ENCODE measurements around the gene RHOBTB1.
"Not testable (repeated sequence)": the region's sequence is repeated elsewhere in the genome, so short reads cannot be mapped to it uniquely, and the experiment has no call there.

The RHOBTB1 gene

DNA sequence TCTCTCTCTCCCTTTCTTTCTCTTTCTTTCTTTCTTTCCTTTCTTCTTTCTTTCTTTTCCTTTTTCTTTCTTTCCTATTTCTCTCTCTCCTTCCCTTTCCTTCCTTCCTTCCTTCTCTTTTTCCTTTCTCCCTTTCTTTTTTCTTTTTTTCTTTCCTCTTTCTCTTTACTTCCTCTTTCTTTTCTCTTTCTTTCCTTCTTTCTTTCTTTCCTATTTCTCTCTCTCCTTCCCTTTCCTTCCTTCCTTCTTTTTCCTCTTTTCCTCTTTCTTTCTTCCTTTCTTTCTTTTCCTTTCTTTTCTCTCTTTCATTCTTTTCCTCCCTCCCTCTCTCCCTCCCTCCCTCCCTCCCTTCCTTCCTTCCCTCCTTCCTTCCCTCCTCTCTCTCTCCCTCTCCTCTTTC lies 81.5 kb downstream of the RHOBTB1 start:
- no peak for DNase-seq

DNA sequence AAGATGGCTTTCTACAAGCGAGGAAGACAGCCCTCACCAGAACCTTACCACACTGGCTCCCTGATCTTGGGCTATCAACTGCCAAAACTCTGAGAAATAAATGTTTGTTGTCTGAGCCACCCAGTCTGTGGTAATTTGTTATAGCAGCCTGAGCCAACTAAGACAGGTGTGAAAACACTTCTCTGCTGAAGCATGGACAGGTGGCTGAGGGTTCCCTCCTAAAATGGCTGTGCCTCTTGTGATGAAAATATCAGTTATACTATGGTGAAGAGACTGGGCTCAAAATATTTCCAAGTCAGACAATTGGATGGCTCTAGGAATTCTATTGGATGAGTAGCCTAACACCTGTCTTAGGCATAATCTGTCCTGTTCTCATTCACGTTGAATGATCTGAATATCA lies 87.6 kb downstream of the RHOBTB1 start:
- DNase-seq, result no peak

DNA sequence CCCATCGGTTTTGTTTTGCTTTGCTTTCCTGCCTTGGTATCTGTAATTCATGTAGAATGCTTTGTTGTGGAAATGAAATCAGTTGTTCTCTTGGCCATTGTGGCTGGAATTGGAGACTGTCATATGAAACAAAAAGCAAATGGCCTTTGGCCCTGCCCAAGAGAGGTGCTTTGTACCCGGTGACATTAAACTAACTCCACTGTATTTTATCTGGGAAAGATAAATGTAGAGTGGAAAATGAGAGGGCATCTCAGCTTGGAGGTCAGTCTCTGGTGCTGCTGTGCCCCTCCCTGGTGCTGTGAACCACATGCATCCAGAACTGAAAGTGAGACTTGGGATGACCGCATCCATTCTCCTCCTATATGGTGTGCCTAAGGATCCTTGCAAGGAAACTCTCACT lies 90.3 kb downstream of the RHOBTB1 start:
- DNase-seq, result no peak

DNA sequence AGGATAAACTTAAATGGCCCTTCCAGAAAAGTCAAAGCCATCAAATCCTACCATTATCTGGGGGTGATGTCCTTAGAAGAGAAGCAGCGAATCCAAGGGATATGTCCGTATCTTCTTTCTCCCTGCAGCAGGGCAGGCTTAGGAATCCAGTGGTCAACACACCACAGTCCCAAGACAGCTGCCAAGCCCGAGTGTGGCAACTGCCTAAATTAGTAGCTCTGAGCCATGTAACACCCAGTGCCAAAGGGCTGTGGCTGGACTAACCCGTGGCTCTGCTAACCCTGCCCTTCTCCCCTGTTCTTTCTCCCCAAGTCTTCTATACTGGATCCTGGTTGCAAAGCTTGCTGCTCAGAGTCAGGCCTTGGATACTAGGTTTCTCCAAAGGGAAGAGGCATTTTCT lies 90.9 kb downstream of the RHOBTB1 start:
- no peak for DNase-seq

DNA sequence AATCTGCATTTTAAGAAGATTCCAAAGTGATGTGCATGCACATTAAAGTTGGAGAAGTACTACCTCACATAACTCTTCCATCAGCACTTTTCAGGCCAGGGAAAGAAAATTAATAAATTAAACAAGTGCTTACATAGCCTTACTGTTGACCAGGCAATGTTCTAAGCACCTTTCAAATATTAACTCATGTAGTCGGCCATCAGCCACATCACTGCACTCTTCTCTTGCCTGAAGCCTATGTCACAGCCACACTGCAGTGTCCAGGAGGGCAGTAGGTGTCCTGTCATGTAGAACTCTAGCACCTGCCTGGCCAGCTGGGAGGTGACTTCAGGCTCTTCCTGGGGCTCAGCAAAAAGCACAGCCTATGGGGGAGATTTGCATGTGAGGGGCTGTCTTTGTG lies 94.2 kb downstream of the RHOBTB1 start:
- DNase-seq, result no peak

DNA sequence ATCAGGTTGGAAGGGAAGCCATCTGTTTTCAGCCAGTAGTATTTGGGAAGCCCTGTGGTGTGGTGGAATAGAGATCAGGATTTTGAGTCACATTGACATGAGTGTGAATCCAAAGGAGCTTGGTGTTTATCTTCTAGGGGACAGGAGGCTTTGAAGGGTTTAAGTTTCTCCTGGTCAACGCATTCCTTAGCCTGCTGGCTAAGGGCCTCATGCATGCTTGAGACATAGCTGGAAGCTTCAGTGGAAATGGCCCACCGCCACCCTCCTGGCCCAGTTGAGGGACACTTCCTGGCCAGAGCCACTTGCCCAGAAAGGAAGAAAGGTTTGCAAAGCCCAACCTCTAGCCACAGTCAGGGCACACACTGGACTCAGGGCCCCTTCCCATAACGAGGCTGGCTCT lies 94.8 kb downstream of the RHOBTB1 start:
- no peak for DNase-seq

DNA sequence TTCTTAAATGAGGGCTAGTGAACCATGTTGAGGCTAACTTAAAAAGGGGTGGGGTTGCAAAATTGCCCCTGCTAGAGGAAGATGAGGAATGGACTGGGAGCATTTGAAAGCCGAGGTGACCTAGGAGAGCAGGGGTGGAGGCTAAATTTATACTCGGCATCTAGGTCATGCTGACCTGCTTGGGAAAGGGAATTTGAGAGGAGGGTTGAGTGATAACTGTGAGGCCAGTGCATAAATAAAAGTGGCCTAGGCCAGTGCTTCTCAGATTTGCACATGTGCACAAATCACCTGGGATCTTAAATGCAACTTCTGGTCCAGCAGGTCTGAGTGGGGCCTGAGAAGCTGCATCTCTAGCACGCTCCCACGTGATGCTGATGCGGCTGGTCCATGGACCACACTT lies 95.3 kb downstream of the RHOBTB1 start:
- no peak for DNase-seq

DNA sequence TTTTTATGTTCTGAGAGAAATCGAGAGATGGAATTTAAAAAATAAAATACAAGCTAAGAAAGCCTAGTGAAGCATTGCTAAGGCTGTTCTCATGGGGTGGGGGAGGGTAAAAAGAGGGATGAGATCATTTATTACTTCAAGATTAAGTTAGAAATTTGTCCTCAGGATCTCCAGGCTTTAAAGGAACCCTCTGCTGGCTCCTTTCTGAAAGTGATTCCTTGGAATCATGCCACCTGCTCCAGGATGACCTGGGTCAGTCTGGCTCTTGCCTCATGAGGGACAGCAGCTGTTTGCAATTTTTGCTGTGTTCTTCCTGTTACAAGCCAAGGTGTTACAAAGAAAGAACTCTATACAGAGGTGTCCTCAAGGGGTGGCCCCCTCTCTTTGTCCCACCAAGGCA lies 95.9 kb downstream of the RHOBTB1 start:
- DNase-seq, result no peak

DNA sequence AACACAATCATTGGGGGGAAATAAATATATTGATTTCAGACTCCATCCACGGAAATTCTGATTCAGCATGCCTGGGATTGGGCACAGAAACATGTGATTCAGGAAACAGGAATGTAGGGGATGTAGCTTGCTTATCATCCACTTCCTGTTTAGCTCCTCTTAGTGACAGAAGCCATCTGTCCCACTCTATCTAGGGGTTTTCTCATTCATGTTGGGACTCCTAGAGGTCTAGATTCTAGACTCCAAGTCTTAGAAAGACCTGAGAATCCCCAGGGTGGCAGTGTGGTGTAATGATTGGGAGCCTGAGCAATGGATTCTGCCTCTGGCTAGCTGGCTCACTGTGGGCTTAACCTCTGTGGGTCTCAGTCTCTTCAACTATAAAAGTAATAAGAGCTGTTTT lies 97.8 kb downstream of the RHOBTB1 start:
- peak; percentile 24 for DNase-seq

DNA sequence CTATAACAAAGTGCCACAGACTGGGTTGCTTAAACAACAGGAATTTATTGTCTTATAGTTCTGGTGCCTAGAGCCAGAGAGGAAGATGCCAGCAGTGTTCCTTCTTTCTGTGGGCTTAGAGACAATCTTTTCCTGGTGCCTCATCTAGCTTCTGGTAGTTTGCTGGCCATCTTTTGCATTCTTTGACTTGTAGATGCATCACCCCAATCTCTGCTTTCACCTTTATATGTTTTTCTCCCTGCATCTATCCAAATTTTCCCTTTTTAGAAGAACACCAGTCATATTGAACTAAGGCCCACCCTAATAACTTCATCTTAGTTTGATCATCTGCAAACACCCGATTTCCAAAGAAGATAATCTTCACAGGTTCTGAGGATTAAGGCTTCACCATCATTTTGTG lies 98.9 kb downstream of the RHOBTB1 start:
- no peak for DNase-seq

DNA sequence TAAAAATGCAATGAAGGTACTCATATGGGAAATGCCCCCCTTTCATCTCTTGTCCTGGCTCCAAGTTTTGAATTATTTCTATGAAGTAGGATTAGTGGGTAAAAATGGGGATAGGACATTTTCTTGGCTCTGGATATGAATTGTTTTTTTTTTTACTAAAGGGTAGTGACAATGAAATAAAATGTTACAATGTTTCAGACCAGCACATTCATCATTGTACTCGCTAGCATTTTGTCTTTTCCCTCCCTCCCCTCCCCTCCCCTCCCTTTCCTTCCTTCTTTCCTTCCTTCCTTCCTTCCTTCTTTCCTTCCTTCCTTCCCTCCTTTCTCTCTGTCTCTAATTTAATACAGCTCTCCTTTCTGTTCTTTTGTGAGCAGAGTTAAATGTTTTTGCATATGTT lies 101.3 kb downstream of the RHOBTB1 start:
- no peak for DNase-seq

DNA sequence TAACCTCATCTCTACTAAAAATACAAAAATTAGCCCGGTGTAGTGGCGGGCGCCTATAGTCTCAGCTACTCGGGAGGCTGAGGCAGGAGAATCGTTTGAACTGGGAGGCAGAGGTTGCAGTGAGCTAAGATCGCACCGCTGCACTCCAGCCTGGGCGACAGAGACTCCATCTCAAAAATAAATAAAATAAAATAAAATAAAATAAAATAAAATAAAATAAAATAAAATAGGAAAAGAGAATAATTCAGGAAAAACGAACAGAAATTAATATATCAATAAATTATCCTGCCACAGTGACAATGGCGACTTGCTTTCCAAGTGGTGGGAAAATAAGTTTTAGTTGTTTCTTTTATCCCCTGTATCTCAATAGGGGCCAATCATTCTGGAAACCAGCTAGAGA lies 102.8 kb downstream of the RHOBTB1 start:
- DNase-seq, result not testable (repeated sequence)

DNA sequence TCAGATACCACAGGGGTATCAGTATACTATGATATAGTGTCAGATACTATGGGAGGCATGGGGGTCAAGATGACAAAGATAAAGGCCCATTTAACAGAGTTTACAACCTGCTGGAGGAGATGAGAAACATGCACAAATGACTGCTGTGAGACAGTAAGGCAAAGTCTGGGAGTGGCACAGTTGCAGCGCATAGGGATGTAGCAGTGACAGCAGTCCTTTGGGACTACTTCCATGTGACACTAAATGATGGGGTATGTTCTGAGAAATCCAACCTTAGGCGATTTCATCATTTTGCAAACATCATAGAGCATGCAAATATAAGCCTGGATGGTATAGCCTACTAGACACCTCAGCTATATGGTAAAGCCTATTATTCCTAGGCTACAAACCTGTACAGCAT lies 108.9 kb downstream of the RHOBTB1 start:
- DNase-seq, result no peak

DNA sequence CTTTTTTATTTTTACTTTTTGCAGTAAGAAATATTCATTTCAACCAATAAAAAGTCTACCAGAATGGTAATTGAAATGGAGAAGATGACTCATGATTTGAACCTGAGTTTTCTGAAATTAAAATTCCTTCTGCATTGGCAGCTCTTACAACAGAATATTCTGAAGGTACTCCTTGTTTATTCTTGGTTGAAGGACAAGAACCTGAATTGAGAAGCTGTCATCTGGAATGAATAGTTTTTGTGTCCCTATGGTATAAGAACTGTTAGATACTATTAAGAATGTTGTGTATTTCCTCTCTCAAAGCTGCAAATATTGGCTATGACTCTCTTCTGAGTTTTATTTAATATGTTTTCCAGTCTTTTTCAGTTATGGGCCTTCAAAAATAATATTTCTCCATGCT lies 109.6 kb downstream of the RHOBTB1 start:
- DNase-seq, result no peak

DNA sequence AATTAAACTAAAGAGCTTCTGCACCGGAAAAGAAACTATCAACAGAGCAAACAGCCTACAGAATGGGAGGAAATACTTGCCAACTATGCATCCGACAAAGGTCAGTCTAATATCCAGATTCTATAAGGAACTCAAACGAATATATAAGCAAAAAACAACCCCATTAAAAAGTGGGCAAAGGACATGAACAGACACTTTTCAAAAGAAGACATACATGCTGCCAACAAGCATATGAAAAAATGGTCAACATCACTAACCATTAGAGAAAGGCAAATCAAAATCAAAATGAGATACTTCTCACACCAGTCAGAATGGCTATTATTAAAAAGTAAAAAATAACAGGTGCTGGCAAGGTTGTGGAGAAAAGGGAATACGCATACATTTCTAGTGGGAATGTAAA lies 111.8 kb downstream of the RHOBTB1 start:
- not testable (repeated sequence) for DNase-seq

DNA sequence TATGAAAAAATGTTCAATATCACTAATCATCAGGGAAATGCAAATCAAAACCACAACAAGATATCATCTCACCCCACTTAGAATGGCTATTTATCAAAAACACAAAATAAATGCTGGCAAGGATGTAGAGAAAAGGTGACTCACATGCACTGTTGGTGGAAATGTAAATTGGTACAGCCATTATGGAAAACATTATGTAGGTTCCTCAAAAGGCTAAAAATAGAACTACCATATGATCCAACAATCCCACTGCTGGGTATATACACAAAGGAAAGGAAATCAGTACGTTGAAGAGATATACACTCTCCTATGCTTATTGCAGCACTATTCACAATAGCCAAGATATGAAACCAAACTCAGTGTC lies 115.5 kb downstream of the RHOBTB1 start:
- peak; percentile 41 for DNase-seq

DNA sequence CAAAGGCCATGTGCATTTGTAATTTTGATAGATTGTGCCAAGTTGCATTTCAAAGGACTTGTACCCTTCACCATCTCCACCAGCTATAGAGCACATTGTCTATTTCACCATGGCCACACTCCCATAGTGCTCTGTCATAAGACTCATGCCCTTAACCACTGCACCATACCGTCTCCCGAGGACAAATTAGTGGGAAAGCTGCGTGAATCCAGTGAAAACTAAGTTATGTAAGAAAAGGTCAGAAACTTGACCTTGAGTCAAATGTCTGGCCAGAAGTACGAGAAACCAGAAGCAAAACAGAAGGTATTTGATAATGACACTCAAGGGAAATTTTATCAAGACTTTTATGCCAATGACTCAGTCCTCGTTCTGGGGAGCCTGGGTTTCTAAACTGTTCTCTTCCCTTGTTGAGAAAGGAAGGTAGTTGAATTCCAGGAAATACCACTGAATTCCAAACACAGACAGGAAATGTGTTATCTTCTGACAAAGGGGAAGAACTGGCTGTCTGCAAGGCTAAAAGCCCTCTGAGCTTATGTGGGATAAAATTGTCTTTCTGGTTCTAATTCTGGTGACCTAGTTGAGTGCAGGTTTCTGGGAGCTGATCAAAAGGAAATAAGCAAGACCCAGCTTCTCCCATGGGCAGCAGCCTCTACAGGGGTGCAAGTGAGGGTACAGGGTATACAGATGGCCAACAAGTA lies 116.0 kb downstream of the RHOBTB1 start:
- DNase-seq, result peak; percentile 91

DNA sequence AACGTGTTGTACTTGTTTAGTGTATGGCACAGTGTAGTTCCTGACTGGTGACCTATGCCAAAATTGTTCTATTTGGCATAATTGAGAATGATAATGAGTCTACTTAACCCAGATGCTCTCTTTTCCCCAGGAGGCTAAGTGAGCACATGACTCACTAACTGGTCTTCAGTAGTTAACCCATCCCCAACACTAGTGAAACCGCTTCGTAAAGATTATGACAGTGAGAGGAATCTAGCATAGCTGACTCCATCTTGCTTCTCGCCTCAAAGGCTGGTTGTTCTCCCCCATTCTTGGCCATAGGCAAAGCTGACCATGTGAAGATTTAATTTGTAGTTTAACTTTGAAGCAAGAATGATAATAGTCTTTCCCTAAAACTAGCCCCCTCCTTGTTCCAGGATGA lies 118.5 kb downstream of the RHOBTB1 start:
- no peak for DNase-seq

DNA sequence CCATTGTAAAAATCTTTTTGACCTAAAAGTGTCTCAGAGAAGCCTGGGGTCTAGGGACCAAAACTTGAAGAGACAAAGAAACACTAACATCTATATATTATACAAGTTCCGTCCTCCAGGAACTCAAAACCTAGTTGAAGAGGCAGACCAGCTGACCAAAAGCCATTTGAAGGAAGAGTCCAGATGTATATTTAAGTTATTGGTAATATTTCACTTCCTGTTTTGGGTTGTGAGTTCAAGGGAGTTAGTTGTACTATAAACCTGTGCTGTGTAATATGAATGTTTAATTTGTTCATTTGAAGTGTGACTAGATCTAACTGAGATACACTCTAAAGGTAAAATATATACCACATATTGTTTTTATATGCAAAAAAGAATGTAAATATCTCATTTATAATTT lies 120.7 kb downstream of the RHOBTB1 start:
- DNase-seq, result no peak

DNA sequence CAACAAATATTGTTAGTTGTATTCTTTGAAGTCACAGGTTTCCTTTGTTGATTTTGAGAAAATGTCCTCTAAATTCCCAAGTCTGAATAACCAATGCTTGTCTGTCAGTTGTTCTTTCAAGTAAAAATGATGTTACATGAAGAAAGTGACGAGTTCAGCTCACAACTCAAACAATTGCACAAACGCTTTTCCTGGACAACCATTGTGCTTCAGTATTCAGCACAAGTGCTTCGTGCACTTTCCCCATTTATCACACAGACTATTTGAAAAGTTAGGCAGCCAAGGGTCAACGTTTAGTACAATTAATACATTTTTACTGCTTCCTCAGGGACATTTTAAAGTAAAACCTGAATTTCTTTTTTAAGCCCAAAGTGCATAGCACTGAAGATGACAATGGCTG lies 121.2 kb downstream of the RHOBTB1 start:
- no peak for DNase-seq

DNA sequence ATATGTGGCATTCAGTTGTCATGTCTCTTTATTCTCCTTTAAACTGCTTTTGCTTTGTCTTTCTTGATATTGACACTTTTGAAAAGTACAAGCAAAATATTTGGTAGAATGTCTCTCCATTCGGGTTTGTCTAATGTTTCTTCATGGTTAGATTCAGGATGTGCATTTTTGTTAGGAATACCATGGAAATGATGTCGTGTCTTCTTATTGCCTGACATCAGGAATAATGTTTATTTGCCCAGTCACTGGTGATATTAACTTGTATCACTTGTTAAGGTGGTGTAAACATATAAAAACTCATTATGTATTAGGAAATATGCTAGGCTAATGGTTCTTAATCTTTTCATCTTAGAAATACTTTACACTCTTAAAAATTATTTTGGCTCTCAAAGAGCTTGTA lies 122.3 kb downstream of the RHOBTB1 start:
- DNase-seq, result peak; percentile 32

DNA sequence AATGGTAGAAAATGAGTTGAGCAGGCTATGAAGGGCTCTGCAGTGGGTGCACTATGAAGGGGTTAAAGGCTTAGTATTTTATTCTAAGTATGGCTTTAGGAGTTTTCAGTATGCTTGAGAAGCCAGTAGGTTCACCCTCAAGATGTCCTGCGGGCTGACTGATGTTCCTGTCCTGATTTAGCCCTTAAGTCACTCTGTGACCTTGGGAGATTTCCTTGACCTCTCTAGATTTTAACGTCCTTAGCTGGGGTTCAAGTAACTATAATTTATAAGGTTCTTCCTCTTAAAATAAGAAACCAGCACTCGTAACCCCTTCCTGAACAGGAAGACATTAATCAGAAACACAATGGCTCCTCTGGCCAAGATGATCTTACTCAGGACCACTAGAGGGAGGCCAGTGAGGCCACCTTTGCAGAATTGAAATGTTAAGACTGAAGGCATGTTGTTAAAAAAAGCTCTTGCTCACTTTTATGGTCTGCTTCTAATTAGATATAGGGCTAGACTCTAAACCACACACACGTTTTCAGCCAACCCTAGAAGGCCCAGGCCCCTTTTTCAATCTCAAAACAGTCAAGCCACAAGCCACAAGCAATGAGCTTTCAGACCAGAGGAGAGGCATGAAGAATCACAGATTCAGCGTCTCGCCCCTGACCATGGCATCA lies 123.8 kb downstream of the RHOBTB1 start:
- DNase-seq, result no peak
